GM18508 (cell line): ENCODE results near the gene ADGRG3.
"Not testable (repeated sequence)": the region's sequence is repeated elsewhere in the genome, so short reads cannot be mapped to it uniquely, and the experiment has no call there.

Source experiments
- ATAC-seq: cut with Tn5 transposase; IDR thresholded peaks from one replicate; pipeline ENCODE4 v1.9.1; 2021; ENCODE audit warnings: moderate number of reproducible peaks; ENCODE audit not compliant: insufficient read depth, unreplicated experiment

The ADGRG3 gene

DNA sequence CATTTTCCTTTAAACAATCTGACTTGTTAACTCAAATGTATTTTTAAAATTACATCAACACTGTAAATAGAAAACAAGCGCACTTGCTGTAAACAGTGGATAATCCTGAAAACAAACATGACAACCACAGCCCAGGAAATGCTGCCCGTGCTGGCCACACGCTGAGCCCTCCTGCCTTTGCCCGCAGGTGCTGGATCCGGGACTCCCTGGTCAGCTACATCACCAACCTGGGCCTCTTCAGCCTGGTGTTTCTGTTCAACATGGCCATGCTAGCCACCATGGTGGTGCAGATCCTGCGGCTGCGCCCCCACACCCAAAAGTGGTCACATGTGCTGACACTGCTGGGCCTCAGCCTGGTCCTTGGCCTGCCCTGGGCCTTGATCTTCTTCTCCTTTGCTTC lies 6.6 kb upstream of the ADGRG3 start:
- ATAC-seq, result no peak

GRCh38 chr16:57661936-57662906 lies 5.9 kb upstream of the ADGRG3 start:
- no peak for ATAC-seq

GRCh38 chr16:57663436-57663835 lies 4.7 kb upstream of the ADGRG3 start:
- no peak for ATAC-seq

DNA sequence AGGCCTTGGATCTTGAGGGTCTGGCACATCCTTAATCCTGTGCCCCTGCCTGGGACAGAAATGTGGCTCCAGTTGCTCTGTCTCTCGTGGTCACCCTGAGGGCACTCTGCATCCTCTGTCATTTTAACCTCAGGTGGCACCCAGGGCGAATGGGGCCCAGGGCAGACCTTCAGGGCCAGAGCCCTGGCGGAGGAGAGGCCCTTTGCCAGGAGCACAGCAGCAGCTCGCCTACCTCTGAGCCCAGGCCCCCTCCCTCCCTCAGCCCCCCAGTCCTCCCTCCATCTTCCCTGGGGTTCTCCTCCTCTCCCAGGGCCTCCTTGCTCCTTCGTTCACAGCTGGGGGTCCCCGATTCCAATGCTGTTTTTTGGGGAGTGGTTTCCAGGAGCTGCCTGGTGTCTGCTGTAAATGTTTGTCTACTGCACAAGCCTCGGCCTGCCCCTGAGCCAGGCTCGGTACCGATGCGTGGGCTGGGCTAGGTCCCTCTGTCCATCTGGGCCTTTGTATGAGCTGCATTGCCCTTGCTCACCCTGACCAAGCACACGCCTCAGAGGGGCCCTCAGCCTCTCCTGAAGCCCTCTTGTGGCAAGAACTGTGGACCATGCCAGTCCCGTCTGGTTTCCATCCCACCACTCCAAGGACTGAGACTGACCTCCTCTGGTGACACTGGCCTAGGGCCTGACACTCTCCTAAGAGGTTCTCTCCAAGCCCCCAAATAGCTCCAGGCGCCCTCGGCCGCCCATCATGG lies 4.0 kb upstream of the ADGRG3 start:
- no peak for ATAC-seq

- no peak for ATAC-seq
Observed at GRCh38 chr16:57664662-57665025, 3.5 kb upstream of the ADGRG3 start.

- ATAC-seq, result no peak
Observed at GRCh38 chr16:57665541-57665940, 2.6 kb upstream of the ADGRG3 start.

GRCh38 chr16:57666353-57667047 lies 1.6 kb upstream of the ADGRG3 start:
- ATAC-seq, result no peak

DNA sequence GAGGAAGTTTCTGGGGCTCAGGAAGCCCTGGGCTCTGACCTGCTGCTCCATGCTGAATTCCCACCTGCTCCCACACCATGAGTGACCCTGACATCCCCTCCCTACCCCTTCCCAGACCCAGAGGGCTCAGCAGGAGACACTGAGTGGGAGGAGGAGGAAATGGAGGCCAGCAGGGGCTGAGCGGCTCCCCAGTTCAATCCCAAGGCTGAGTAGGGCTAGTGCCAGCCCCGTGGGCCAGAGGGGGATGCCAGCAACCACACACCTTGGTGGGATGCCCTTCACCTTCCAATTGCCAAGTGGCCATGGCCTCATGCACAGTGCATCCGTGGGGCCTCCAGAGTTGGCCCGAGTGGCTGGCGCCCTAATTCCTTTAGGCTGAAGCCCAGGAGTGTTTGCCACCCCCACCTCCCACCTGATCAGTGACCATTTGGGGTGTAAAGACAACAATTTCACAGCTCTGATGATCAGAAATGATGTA lies 1.0 kb upstream of the ADGRG3 start:
- no peak for ATAC-seq

- ATAC-seq, result no peak
Observed at GRCh38 chr16:57667526-57668262, 412 bp upstream of the ADGRG3 start.

DNA sequence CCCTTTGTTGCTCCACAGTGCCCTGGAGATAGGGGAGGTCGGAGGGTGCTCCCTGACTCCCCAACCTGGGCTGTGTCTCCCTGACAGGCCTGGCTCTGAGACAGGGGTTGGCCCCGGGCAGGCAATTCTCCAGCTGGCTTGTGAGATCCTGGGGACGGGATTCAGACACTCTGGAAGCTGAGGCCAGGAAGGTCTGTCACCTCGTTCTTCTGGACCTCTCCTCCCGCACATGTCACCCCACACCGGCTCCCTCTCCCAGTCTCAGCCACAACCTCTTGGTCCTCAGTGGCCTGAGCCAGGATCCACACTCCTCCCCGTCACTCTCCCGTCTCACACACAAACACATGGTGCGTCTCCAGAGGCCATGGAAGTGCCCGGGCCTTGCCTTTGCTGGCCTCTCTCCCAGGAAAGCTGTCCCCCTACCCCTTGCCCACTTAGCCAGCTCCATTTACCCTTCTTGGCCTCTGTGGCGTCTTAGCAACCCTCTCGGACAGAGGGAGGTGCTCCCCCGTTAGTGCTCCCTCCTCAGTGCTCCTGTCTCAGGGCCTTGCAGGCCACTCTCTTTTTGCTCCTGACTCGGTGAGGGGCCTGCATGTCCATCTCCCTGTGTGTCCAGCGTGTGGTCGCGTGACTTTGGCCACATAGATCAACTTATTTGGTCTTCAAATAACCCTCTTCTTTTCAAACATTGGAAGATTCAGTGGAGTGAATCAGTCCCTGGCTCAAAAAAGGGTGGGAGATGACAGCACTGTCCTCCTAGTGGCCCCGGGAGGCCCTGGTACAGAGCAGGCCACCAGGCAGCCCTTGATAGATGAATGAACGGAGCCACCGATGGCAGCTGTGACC lies 747 bp downstream of the ADGRG3 start:
- no peak for ATAC-seq

GRCh38 chr16:57669476-57670162 lies 1.5 kb downstream of the ADGRG3 start:
- ATAC-seq, result no peak

GRCh38 chr16:57670196-57670595 lies 2.1 kb downstream of the ADGRG3 start:
- no peak for ATAC-seq

DNA sequence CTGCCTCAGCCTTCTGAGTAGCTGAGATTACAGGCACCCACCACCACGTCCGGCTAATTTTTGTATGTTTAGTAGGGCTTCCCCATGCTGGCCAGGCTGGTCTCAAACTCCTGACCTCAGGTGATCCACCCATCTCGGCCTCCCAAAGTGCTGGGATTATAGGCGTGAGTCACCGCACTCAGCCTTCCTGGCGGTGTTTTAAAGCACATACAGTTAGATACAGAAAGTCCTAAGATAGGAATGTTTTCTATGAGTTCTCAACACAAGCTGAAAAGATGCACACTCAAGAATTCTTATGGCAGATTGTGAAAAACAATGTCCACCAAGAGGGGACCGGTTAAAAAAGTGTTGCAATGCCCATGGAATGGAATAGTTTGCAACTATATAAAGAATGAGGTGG lies 3.3 kb downstream of the ADGRG3 start:
- not testable (repeated sequence) for ATAC-seq

GRCh38 chr16:57672416-57672815 lies 4.3 kb downstream of the ADGRG3 start:
- ATAC-seq, result no peak

DNA sequence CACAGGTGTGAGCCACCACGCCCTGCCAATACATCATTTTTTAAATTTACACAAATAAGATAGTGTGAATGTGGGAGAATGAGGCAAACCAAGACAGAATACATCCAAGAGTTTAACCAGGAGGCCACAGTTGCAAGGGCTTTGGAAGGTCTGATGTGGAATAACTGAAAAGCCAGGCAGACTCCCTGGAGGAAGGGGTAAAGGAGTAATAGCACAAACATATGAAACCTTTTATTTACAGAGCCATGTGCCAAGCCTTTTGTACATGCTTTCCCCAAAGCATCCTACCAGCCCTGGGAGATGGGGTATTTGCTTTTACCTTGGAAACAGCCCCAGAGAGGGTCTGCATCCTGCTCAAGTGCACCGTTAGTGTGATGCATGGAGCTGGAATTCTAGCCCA lies 4.7 kb downstream of the ADGRG3 start:
- ATAC-seq, result no peak

GRCh38 chr16:57675741-57676551 lies 7.8 kb downstream of the ADGRG3 start:
- no peak for ATAC-seq

DNA sequence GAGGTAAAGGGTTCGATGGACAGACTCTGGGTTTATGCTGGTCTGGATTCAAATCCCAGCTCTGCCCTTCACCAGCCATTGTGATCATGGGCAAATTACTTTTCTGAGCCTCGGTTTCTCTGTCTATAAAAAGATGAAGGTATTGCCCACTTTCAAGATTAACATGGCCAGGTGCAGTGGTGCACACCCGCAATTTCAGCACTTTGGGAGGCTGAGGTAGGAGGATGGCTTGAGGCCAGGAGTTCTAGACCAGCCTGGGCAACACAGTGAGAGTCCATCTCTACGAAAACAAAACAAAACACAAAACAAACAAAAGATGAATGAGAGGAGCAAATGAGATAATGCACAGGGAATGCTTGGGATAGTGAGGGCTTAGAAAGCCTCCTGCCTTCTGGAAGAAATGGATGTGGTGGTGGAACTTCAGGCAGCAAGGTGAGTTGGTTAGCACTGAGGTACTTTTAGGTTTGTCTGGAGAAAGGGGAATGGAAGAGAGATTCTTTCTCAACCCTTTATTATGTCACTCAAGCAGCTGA lies 8.5 kb downstream of the ADGRG3 start:
- ATAC-seq, result no peak
